Raji (cell line): ENCODE data around the gene UBE2C.

Source experiments
- POLR2A ChIP-seq: IDR thresholded peaks from 2 replicates; pipeline ENCODE4 v1.6.1; 2011; ENCODE audit warnings: low read depth, low read length, control low read depth; ENCODE audit not compliant: insufficient read depth

Gene UBE2C

GRCh38 chr20:45841407-45842129, 29.1 kb downstream of the UBE2C start:
- no peak for TF ChIP-seq POLR2A

GRCh38 chr20:45842169-45842812, 29.8 kb downstream of the UBE2C start:
- no peak for TF ChIP-seq POLR2A

- TF ChIP-seq POLR2A, result no peak
Observed at GRCh38 chr20:45843506-45843905, 31.1 kb downstream of the UBE2C start.

GRCh38 chr20:45845452-45845851, 33.0 kb downstream of the UBE2C start:
- no peak for TF ChIP-seq POLR2A

GRCh38 chr20:45848421-45848820, 36.0 kb downstream of the UBE2C start:
- no peak for TF ChIP-seq POLR2A

- no peak for TF ChIP-seq POLR2A
Observed at GRCh38 chr20:45848969-45849582, 36.6 kb downstream of the UBE2C start.

- TF ChIP-seq POLR2A, result no peak
Observed at GRCh38 chr20:45850238-45850637, 37.8 kb downstream of the UBE2C start.

GRCh38 chr20:45850926-45851325, 38.5 kb downstream of the UBE2C start:
- TF ChIP-seq POLR2A, result no peak

GRCh38 chr20:45851501-45851900, 39.1 kb downstream of the UBE2C start:
- TF ChIP-seq POLR2A, result no peak

- TF ChIP-seq POLR2A, result no peak
Observed at GRCh38 chr20:45852326-45852725, 39.9 kb downstream of the UBE2C start.

GRCh38 chr20:45853484-45853883, 41.0 kb downstream of the UBE2C start:
- no peak for TF ChIP-seq POLR2A

- TF ChIP-seq POLR2A, result peak; percentile 77
Observed at GRCh38 chr20:45857114-45857881, 44.9 kb downstream of the UBE2C start, which contains the start of the genes ACOT8 and ZSWIM3. ACOT8 (minus strand) TSS chr20:45857392; CDS start chr20:45857315, 77 bp downstream. ZSWIM3 (plus strand) TSS chr20:45857614; CDS start chr20:45857826, 212 bp downstream.

GRCh38 chr20:45857882-45858216, 45.4 kb downstream of the UBE2C start:
- no peak for TF ChIP-seq POLR2A

GRCh38 chr20:45859916-45860315, 47.5 kb downstream of the UBE2C start:
- TF ChIP-seq POLR2A, result no peak

- TF ChIP-seq POLR2A, result no peak
Observed at GRCh38 chr20:45860560-45861220, 48.2 kb downstream of the UBE2C start.
